K562 (cell line): ENCODE measurements around the gene PLAC8L1. TPM values are rescaled to one million over a fixed set of nuclear protein-coding genes. Genes with fewer than 3 reads are reported as not detected.

Experiments used
- BHLHE40 ChIP-seq: IDR thresholded peaks from 2 replicates; pipeline ENCODE4 v1.6.1; 2011; ENCODE audit warnings: low read length, improper control_type of control experiment
- CEBPG ChIP-seq, 3 experiments: fragments of 200-800 bp in 1 of 3; sonication (Bioruptor generic) in 1 of 3; sonication (generic) in 1 of 3; formaldehyde crosslinking in 1 of 3; IDR thresholded peaks in 2 of 3; conservative IDR thresholded peaks in 1 of 3; 2 replicates each; pipeline versions ENCODE4 v1.6.1 to v1.8.0; 2016 to 2022; ENCODE audit warnings: missing compliant biosample characterization in 2 of 3, missing genetic modification characterization in 2 of 3, mild to moderate bottlenecking in 1 of 3, missing genetic modification reagents in 1 of 3
- DMBX1 ChIP-seq: fragments of 250-450 bp; sonication (Bioruptor Pico); IDR thresholded peaks from 2 replicates; pipeline ENCODE4 v1.8.0; 2022; ENCODE audit warnings: inconsistent platforms, mild to moderate bottlenecking, moderate library complexity, borderline replicate concordance
- ILF3 ChIP-seq: fragments of 450-650 bp; IDR thresholded peaks from 2 replicates; pipeline ENCODE4 v1.6.1; 2018; ENCODE audit warnings: antibody characterized with exemption, mild to moderate bottlenecking, moderate library complexity, borderline replicate concordance
- KHSRP ChIP-seq: fragments of 450-650 bp; IDR thresholded peaks from 2 replicates; pipeline ENCODE4 v1.6.1; 2017
- OTX1 ChIP-seq: fragments of 450-650 bp; formaldehyde crosslinking; IDR thresholded peaks from 2 replicates; pipeline ENCODE4 v1.4.0; 2022; ENCODE audit warnings: mild to moderate bottlenecking
- PRMT5 ChIP-seq: sonication (generic); formaldehyde crosslinking; IDR thresholded peaks from 2 replicates; pipeline ENCODE4 v1.5.0; 2020; ENCODE audit warnings: missing genetic modification reagents
- RBFOX2 ChIP-seq: fragments of 200-400 bp; formaldehyde crosslinking; IDR thresholded peaks from 2 replicates; pipeline ENCODE4 v1.6.1; 2017; ENCODE audit warnings: low read depth, mild to moderate bottlenecking, low read length, moderate library complexity
- SPI1 ChIP-seq: IDR thresholded peaks from 2 replicates; pipeline ENCODE4 v1.6.1; 2011; ENCODE audit warnings: low read depth, low read length, control low read depth, borderline replicate concordance
- TAL1 ChIP-seq: fragments of 450-650 bp; IDR thresholded peaks from 2 replicates; pipeline ENCODE4 v1.6.1; 2016; ENCODE audit warnings: mild to moderate bottlenecking
- ZNF384 ChIP-seq: IDR thresholded peaks from 2 replicates; pipeline ENCODE4 v1.6.1; 2012; ENCODE audit warnings: low read depth, low read length, improper control_type of control experiment
- polyA plus RNA-seq, 8 experiments: library from polyadenylated mRNA; depleted of rRNA in 4 of 8; stranded (reverse) in 5 of 8; unstranded in 3 of 8; fragments of >200 nt; fragmentation: Nextera tagmentation in 2 of 8; fragmentation: Illumina TruSeq in 1 of 8; extraction: Ambion mirVana in 2 of 8; extraction: Trizol in 1 of 8; gene quantifications; 2 replicates each; pipeline versions ENCODE4 v1.2.1 to v1.2.3, GENCODE V29; 2011 to 2014; ENCODE audit warnings: inconsistent platforms in 1 of 8, missing spikeins in 1 of 8
- total RNA-seq, 7 experiments: library from RNA; depleted of rRNA in 6 of 7; stranded (reverse); fragments of >200 nt in 6 of 7; fragmentation: Illumina TruSeq in 2 of 7; extraction: Trizol in 2 of 7; gene quantifications; 2 replicates each; pipeline versions ENCODE4 v1.2.1 to v1.2.3, GENCODE V29; 2011 to 2021; ENCODE audit warnings: low replicate concordance in 1 of 7
- TF ChIP-seq, protein P1 (sequence below): fragments of 450-650 bp; formaldehyde crosslinking; IDR thresholded peaks from 2 replicates; pipeline ENCODE4 v1.4.0; 2022; ENCODE audit warnings: mild to moderate bottlenecking, moderate library complexity
- TF ChIP-seq, protein P2 (sequence below): sonication (generic); formaldehyde crosslinking; IDR thresholded peaks from 2 replicates; pipeline ENCODE4 v1.9.0; 2022; ENCODE audit warnings: mild to moderate bottlenecking, missing genetic modification reagents
- TF ChIP-seq, protein P3 (sequence below), 2 experiments: fragments of 450-650 bp; IDR thresholded peaks; 2 replicates each; pipeline ENCODE4 v1.6.1; 2018; ENCODE audit warnings: mild to moderate bottlenecking in 2 of 2, low read depth in 1 of 2; ENCODE audit not compliant: partially characterized antibody in 2 of 2
- TF ChIP-seq, protein P4 (sequence below): fragments of 450-650 bp; formaldehyde crosslinking; IDR thresholded peaks from 2 replicates; pipeline ENCODE4 v1.4.0; 2020; ENCODE audit warnings: mild to moderate bottlenecking, moderate library complexity
- TF ChIP-seq, protein P5 (sequence below), 2 experiments: fragments of 450-650 bp; IDR thresholded peaks; 2 replicates each; pipeline ENCODE4 v1.6.1; 2016
- TF ChIP-seq, protein P6 (sequence below): sonication (generic); formaldehyde crosslinking; IDR thresholded peaks from 2 replicates; pipeline ENCODE4 v1.8.1; 2023; ENCODE audit warnings: mild to moderate bottlenecking, missing genetic modification reagents

PLAC8L1 gene
- total and polyA plus RNA-seq, 9 of the 15 experiments (the other 6 are each of a cell fraction or from before 2014, with no cell fraction given) = 0.10 to 0.43 (median 0.26) TPM; not detected in 3

DNA sequence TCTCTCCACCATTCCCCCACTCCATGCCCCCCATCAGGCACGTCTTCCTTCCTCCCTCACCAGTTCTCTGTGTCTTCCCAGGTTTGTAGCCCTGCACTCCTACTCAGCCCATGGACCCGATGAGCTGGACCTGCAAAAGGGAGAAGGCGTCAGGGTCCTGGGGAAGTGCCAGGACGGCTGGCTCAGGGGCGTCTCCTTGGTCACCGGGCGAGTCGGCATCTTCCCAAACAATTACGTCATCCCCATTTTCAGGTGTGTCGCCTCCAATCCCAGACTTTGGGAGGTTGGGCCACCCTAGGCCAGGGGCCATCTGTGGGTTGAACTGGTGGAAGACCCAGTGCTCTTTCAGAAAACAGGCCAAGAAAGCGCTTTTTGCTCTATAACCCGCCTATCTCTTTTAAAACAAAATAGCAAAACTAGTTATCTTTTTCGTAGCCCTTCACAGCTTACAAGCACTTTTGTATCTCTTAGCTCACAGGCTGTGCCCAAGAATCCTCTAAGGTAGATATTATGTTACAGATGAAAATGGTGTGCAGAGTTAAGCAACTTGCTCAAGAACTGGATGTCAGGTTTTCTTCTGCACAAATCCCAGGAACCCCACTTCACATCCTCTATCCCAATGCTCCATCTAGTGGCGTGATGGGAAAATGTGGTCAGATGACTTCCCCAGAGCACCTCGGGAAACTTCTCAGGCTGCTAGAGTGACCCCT, 56.2 kb downstream of the PLAC8L1 start (continued):
- TF ChIP-seq BHLHE40 = no peak
- TF ChIP-seq CEBPG (CRISPR knock-in tag; IDR thresholded peaks at IDR 0.05) = no peak
- TF ChIP-seq CEBPG (tag; conservative IDR thresholded peaks at IDR 0.05 in 1 of 2, IDR thresholded peaks at IDR 0.05 in 1 of 2) = peak in 1 of 2 experiments; percentile 47; a peak in 1 of 4 replicates
- TF ChIP-seq, protein P1, sequence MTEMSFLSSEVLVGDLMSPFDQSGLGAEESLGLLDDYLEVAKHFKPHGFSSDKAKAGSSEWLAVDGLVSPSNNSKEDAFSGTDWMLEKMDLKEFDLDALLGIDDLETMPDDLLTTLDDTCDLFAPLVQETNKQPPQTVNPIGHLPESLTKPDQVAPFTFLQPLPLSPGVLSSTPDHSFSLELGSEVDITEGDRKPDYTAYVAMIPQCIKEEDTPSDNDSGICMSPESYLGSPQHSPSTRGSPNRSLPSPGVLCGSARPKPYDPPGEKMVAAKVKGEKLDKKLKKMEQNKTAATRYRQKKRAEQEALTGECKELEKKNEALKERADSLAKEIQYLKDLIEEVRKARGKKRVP = no peak
- no peak for TF ChIP-seq ILF3
- TF ChIP-seq, protein P2, sequence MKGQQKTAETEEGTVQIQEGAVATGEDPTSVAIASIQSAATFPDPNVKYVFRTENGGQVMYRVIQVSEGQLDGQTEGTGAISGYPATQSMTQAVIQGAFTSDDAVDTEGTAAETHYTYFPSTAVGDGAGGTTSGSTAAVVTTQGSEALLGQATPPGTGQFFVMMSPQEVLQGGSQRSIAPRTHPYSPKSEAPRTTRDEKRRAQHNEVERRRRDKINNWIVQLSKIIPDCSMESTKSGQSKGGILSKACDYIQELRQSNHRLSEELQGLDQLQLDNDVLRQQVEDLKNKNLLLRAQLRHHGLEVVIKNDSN = peak; percentile 28; the same call in 1 of the 2 replicates
- no peak for TF ChIP-seq ZNF384
- TF ChIP-seq TAL1 = no peak
- TF ChIP-seq OTX1 (CRISPR knock-in tag) = no peak
- TF ChIP-seq, protein P3, sequence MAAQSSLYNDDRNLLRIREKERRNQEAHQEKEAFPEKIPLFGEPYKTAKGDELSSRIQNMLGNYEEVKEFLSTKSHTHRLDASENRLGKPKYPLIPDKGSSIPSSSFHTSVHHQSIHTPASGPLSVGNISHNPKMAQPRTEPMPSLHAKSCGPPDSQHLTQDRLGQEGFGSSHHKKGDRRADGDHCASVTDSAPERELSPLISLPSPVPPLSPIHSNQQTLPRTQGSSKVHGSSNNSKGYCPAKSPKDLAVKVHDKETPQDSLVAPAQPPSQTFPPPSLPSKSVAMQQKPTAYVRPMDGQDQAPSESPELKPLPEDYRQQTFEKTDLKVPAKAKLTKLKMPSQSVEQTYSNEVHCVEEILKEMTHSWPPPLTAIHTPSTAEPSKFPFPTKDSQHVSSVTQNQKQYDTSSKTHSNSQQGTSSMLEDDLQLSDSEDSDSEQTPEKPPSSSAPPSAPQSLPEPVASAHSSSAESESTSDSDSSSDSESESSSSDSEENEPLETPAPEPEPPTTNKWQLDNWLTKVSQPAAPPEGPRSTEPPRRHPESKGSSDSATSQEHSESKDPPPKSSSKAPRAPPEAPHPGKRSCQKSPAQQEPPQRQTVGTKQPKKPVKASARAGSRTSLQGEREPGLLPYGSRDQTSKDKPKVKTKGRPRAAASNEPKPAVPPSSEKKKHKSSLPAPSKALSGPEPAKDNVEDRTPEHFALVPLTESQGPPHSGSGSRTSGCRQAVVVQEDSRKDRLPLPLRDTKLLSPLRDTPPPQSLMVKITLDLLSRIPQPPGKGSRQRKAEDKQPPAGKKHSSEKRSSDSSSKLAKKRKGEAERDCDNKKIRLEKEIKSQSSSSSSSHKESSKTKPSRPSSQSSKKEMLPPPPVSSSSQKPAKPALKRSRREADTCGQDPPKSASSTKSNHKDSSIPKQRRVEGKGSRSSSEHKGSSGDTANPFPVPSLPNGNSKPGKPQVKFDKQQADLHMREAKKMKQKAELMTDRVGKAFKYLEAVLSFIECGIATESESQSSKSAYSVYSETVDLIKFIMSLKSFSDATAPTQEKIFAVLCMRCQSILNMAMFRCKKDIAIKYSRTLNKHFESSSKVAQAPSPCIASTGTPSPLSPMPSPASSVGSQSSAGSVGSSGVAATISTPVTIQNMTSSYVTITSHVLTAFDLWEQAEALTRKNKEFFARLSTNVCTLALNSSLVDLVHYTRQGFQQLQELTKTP (IDR thresholded peaks at IDR 0.05; ENCODE audit: low read depth in 1 of 2, partially characterized antibody in 2 of 2) = no peak
- TF ChIP-seq PRMT5 (CRISPR knock-in tag) = no peak
- TF ChIP-seq DMBX1 (CRISPR knock-in tag) = no peak
- TF ChIP-seq, protein P4, sequence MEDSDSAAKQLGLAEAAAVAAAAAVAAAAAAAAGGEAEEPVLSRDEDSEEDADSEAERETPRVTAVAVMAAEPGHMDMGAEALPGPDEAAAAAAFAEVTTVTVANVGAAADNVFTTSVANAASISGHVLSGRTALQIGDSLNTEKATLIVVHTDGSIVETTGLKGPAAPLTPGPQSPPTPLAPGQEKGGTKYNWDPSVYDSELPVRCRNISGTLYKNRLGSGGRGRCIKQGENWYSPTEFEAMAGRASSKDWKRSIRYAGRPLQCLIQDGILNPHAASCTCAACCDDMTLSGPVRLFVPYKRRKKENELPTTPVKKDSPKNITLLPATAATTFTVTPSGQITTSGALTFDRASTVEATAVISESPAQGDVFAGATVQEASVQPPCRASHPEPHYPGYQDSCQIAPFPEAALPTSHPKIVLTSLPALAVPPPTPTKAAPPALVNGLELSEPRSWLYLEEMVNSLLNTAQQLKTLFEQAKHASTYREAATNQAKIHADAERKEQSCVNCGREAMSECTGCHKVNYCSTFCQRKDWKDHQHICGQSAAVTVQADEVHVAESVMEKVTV (CRISPR knock-in tag) = peak; percentile 83
- no peak for TF ChIP-seq RBFOX2
- TF ChIP-seq, protein P5, sequence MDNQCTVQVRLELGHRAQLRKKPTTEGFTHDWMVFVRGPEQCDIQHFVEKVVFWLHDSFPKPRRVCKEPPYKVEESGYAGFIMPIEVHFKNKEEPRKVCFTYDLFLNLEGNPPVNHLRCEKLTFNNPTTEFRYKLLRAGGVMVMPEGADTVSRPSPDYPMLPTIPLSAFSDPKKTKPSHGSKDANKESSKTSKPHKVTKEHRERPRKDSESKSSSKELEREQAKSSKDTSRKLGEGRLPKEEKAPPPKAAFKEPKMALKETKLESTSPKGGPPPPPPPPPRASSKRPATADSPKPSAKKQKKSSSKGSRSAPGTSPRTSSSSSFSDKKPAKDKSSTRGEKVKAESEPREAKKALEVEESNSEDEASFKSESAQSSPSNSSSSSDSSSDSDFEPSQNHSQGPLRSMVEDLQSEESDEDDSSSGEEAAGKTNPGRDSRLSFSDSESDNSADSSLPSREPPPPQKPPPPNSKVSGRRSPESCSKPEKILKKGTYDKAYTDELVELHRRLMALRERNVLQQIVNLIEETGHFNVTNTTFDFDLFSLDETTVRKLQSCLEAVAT (IDR thresholded peaks at IDR 0.05) = no peak
- TF ChIP-seq, protein P6, sequence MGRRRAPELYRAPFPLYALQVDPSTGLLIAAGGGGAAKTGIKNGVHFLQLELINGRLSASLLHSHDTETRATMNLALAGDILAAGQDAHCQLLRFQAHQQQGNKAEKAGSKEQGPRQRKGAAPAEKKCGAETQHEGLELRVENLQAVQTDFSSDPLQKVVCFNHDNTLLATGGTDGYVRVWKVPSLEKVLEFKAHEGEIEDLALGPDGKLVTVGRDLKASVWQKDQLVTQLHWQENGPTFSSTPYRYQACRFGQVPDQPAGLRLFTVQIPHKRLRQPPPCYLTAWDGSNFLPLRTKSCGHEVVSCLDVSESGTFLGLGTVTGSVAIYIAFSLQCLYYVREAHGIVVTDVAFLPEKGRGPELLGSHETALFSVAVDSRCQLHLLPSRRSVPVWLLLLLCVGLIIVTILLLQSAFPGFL (CRISPR knock-in tag) = no peak
- peak; percentile 48; the same call in 1 of the 2 replicates for TF ChIP-seq SPI1
- no peak for TF ChIP-seq KHSRP
